Activated naive CD4-positive, alpha-beta T cell treated with Interleukin-2 at 50 U/mL for 16 hours (primary cell): ENCODE results near the gene PTPRM.

ENCODE experiments used
- DNase-seq: peaks from one replicate; pipeline ENCODE4 v3.0.0-alpha.2; 2020

Gene PTPRM

DNA sequence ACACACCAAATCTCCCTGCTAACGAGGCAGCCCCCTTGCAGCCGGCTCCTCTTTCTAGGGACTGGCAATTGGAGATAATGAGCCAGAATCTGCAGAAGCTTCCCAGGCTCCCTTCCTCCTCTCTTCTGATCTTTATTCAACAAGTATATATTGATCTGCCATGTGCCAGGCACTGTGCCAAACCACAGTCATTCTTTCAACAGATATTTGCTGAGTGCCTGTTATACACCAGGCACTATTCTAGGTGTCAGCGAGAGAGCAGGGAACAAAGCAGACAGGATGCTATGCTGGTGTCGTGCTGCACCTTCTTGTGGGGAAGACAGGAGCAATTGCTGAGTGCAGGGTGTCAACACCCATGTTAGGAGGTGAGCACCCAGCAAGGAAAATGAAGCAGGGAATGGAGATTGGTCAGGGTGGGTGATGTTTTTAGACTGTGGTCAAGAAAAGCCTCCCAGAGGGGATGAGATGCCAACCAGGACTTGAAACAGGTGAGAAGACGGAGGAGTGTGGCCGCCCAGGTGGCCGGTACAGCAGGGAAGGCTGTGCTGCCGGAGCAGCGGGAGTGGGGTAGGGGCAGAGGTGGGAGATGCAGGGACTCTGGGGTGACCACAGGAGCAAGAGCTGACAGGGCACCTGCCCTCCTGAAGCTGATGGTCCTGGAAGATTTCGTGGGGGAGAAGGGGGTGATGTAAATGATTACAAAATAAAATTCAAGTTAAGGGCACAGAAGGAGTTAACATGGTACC is 734.5 kb downstream of the PTPRM start:
- no peak for DNase-seq

- DNase-seq, result no peak
Observed at GRCh38 chr18:8303151-8303755, 736.1 kb downstream of the PTPRM start.

- DNase-seq, result no peak
Observed at GRCh38 chr18:8307960-8308359, 740.8 kb downstream of the PTPRM start.

GRCh38 chr18:8313043-8313442 is 745.9 kb downstream of the PTPRM start:
- no peak for DNase-seq

GRCh38 chr18:8314124-8314523 is 747.0 kb downstream of the PTPRM start:
- no peak for DNase-seq

- DNase-seq, result no peak
Observed at GRCh38 chr18:8319798-8320489, 752.8 kb downstream of the PTPRM start.

- no peak for DNase-seq
Observed at GRCh38 chr18:8322486-8322885, 755.4 kb downstream of the PTPRM start.

DNA sequence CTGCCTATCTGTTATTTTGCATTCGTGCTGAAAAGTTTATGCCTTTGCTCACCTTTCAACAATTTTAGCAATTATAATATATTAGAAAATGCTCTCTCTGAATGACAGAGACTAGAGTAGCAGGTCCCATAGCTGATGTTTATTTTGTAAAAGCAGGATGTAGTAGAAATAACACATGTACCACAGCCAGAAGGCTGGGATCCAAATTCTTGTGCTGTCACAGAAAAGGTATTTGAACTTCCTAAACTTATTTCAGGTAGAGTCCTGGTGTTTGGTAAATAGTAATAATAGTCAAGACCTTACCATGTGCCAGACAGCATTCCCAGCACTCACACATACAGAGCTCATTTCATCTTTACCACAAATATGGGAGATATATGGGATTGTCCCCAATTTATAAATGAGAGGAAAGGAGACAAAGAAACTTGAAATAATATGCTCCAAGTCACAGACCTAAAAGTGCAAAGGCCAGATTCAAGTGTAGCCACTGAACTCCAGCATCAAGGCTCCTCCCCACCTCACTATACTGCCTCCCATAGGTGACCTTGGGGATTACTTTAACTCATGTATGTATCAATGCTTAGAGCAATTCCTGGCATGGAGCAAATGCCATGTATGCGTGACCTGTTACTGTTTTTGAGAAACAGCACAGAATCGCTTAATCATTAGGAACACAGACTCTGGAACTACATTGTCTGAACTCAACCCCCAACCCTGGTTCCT is 757.4 kb downstream of the PTPRM start:
- DNase-seq, result no peak

- no peak for DNase-seq
Observed at GRCh38 chr18:8326763-8327394, 759.8 kb downstream of the PTPRM start.

DNA sequence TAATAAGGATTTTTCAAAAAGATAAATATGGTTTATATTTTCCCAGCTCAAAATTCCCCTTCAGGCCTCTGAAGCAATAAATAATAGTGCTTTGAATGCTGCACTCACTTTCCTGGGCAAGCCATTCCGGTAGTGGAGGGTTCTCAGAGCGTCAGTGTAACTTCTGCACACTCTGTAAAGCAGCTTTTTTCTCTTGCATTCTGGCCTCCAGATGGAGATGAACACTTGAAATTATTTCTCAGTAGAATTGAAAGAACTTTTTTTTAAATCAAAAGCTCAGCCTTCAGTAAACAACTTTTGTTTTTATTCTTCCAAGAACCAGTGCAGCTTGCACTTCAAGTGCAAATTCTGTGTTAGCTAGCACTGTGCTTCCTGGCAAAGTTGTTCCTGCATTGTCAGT is 761.0 kb downstream of the PTPRM start:
- DNase-seq, result no peak

GRCh38 chr18:8329186-8329771 is 762.2 kb downstream of the PTPRM start:
- no peak for DNase-seq

DNA sequence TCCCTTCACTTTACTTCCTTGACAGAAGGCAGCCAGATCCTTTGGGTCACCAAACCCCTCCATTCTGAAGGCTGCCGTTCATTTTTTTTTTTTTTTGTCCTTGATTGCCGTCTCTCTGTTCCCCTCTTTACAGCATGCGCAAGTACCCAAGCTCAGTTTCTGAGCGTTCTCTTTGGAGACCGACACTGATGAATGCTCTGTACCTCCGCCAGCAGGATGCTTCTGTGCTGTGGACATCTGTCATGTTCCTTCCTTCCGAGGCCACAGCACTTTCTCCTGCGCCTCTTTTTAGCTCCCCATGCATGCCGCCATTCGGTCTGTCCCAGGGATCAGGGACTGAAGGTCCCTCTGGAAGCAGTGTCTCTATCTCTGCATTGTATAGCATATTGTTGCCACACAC is 763.5 kb downstream of the PTPRM start:
- no peak for DNase-seq

- no peak for DNase-seq
Observed at GRCh38 chr18:8332286-8332685, 765.2 kb downstream of the PTPRM start.

DNA sequence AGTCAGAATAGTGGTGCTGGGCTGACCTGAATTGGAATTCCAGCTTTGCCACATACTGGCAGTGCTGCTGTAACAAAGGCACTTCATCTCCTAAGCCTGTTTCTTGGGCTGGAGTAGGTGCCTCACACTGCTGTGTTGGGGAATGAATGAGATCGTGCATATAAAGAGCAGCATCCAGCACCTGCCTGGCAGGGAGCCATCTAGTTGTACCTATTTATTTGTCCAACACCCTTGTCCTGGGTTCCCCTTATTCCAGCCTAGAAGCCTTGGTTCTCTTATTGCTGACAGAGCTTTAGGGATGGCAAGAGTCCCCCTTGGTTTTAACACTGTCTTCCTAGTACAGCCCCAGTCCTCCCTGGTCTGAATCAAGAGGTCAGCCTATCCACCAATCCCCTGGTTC is 766.8 kb downstream of the PTPRM start:
- DNase-seq, result no peak

DNA sequence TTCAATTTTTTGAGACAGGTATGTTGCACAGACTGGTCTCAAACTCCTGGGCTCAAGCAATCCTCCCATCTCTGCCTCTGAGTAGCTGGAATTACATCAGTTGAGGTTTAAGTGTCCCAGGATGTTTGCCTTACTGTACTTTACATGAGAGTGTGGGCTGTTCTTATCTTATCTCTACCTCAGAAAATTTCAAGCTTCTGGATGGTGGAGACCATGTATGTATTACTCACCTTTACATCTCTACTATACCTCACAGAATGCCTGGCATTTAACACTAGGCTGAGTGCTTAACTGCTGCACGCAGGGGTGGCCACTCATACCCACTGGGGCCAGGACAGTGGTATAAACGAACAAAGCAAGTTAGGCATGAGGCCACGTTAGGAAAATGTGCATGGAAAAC is 770.1 kb downstream of the PTPRM start:
- DNase-seq, result no peak

DNA sequence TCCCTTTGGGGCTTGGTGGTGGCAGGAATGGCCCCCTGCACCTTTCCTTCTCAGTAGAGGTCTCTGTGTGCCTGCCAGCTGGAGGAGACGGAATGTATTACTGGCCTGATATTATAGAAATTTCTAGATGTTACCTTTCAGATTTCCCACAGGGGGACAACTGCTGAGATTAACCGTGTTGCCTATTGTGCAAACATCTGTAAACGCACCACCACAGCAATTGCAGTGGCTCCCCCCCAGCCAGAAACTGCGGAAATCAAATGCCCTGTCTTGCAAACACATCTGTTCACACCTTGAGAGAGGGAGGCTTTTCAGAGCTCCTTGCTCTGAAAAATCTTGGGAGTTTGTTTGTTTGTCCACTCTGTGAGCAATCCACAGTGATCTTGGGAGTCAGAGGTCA is 772.1 kb downstream of the PTPRM start:
- DNase-seq, result no peak

DNA sequence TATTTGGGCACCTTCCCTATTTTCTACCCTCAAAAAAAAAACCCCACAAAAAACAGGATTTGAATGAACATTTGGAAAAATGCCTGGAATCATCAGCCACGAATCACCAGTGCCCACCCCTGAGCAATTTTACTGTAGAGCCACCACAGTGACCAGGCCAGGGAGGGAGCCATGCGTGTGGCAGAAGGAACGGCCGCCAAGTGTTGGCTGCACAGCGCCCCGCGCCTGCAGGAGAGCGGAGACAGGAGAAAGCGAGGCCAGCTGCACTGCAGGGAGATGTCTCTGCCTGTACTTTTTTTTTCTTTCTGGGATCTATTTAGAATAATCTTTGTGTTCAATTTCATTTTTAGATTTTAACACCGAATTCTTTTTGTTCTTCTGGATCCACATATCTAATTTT is 772.8 kb downstream of the PTPRM start:
- no peak for DNase-seq

- no peak for DNase-seq
Observed at GRCh38 chr18:8341481-8342230, 774.5 kb downstream of the PTPRM start.

GRCh38 chr18:8348051-8348720 is 781.1 kb downstream of the PTPRM start:
- DNase-seq, result no peak

GRCh38 chr18:8349608-8350323 is 782.6 kb downstream of the PTPRM start:
- no peak for DNase-seq

GRCh38 chr18:8350628-8351027 is 783.5 kb downstream of the PTPRM start:
- DNase-seq, result no peak
